H9 (cell line): ENCODE data around the gene GSTA3. TPM values are rescaled to one million over a fixed set of nuclear protein-coding genes. Genes with fewer than 3 reads are reported as not detected.
"Not testable (repeated sequence)": the region's sequence is repeated elsewhere in the genome, so short reads cannot be mapped to it uniquely, and the experiment has no call there.

ENCODE experiments used
- DNase-seq: peaks from one replicate; pipeline ENCODE4 v3.0.0-alpha.2; 2017
- H2AFZ ChIP-seq: one replicate; pipeline ENCODE4 v1.6.1; 2013; ENCODE audit warnings: mild to moderate bottlenecking, low read length, control low read depth, moderate library complexity
- H2AK5ac ChIP-seq: 2 replicates; pipeline ENCODE4 v1.6.1; 2013; ENCODE audit warnings: low read length, control low read depth, mixed read lengths; ENCODE audit not compliant: insufficient read length
- H2BK120ac ChIP-seq: one replicate; pipeline ENCODE4 v1.6.1; 2013; ENCODE audit warnings: low read depth, mild to moderate bottlenecking, low read length, control low read depth, inconsistent platforms; ENCODE audit not compliant: poor library complexity, severe bottlenecking
- H2BK12ac ChIP-seq: 2 replicates; pipeline ENCODE4 v1.6.1; 2013; ENCODE audit warnings: low read length, control low read depth, mixed read lengths, low read depth; ENCODE audit not compliant: insufficient read length
- H2BK15ac ChIP-seq: 2 replicates; pipeline ENCODE4 v1.6.1; 2013; ENCODE audit warnings: low read depth, low read length, control low read depth
- H2BK20ac ChIP-seq: one replicate; pipeline ENCODE4 v1.6.1; 2013; ENCODE audit warnings: low read depth, mild to moderate bottlenecking, low read length, control low read depth, inconsistent platforms; ENCODE audit not compliant: poor library complexity, severe bottlenecking
- H2BK5ac ChIP-seq: 2 replicates; pipeline ENCODE4 v1.6.1; 2013; ENCODE audit warnings: low read length, control low read depth, mixed read lengths; ENCODE audit not compliant: insufficient read length
- H3K14ac ChIP-seq: 2 replicates; pipeline ENCODE4 v1.6.1; 2013; ENCODE audit warnings: low read length, control low read depth; ENCODE audit not compliant: insufficient read depth
- H3K18ac ChIP-seq: 2 replicates; pipeline ENCODE4 v1.6.1; 2013; ENCODE audit warnings: low read depth, mild to moderate bottlenecking, mixed read lengths, low read length, control low read depth; ENCODE audit not compliant: insufficient read length
- H3K23ac ChIP-seq: 2 replicates; pipeline ENCODE4 v1.6.1; 2013; ENCODE audit warnings: low read length, control low read depth, mixed read lengths, low read depth; ENCODE audit not compliant: insufficient read length
- H3K23me2 ChIP-seq: 2 replicates; pipeline ENCODE4 v1.6.1; 2013; ENCODE audit warnings: low read depth, mild to moderate bottlenecking, mixed read lengths, low read length, control low read depth; ENCODE audit not compliant: insufficient read length, poor library complexity, severe bottlenecking
- H3K27ac ChIP-seq: 2 replicates; pipeline ENCODE4 v1.5.1; 2013; ENCODE audit warnings: low read length, control low read depth, mixed read lengths, low read depth; ENCODE audit not compliant: insufficient read length
- H3K27me3 ChIP-seq: 2 replicates; pipeline ENCODE4 v1.6.1; 2013; ENCODE audit warnings: low read length, control low read depth, inconsistent platforms; ENCODE audit not compliant: insufficient read depth
- H3K4ac ChIP-seq: 2 replicates; pipeline ENCODE4 v1.6.1; 2013; ENCODE audit warnings: low read depth, mild to moderate bottlenecking, control low read depth, inconsistent platforms, low read length, moderate library complexity
- H3K4me1 ChIP-seq: 2 replicates; pipeline ENCODE4 v1.6.1; 2013; ENCODE audit warnings: low read length, control low read depth, inconsistent platforms; ENCODE audit not compliant: insufficient read depth
- H3K4me2 ChIP-seq: 2 replicates; pipeline ENCODE4 v1.6.1; 2013; ENCODE audit warnings: low read length, control low read depth, mixed read lengths; ENCODE audit not compliant: insufficient read length, insufficient read depth
- H3K56ac ChIP-seq: 2 replicates; pipeline ENCODE4 v1.6.1; 2013; ENCODE audit warnings: low read depth, mild to moderate bottlenecking, mixed read lengths, low read length, control low read depth; ENCODE audit not compliant: insufficient read length
- H3K79me1 ChIP-seq: 2 replicates; pipeline ENCODE4 v1.6.1; 2013; ENCODE audit warnings: low read depth, mild to moderate bottlenecking, moderate library complexity, low read length, control low read depth, inconsistent platforms; ENCODE audit not compliant: insufficient read depth, poor library complexity, severe bottlenecking
- H3K79me2 ChIP-seq: 2 replicates; pipeline ENCODE4 v1.6.1; 2013; ENCODE audit warnings: low read length, control low read depth, inconsistent platforms; ENCODE audit not compliant: insufficient read depth
- H3K9ac ChIP-seq: 2 replicates; pipeline ENCODE4 v1.6.1; 2013; ENCODE audit warnings: low read length, control low read depth, mixed read lengths; ENCODE audit not compliant: insufficient read length; ENCODE audit errors: extremely low read depth
- H3K9me3 ChIP-seq: one replicate; pipeline ENCODE4 v1.6.1; 2013; ENCODE audit warnings: low read depth, low read length, inconsistent platforms; ENCODE audit not compliant: control insufficient read depth
- H3T11ph ChIP-seq: one replicate; pipeline ENCODE4 v1.6.1; 2013; ENCODE audit warnings: mild to moderate bottlenecking, low read length, control low read depth, inconsistent platforms
- H4K20me1 ChIP-seq: one replicate; pipeline ENCODE4 v1.6.1; 2013; ENCODE audit not compliant: control insufficient read depth, insufficient read length, insufficient read depth
- H4K5ac ChIP-seq: 2 replicates; pipeline ENCODE4 v1.6.1; 2013; ENCODE audit warnings: low read depth, mild to moderate bottlenecking, mixed read lengths, low read length, control low read depth; ENCODE audit not compliant: insufficient read length
- H4K8ac ChIP-seq: replicated peaks from 2 replicates; pipeline ENCODE4 v1.6.1; 2013; ENCODE audit warnings: low read length, control low read depth, mixed read lengths, low read depth; ENCODE audit not compliant: insufficient read length
- H4K91ac ChIP-seq: 2 replicates; pipeline ENCODE4 v1.6.1; 2013; ENCODE audit warnings: low read depth, mild to moderate bottlenecking, moderate library complexity, mixed read lengths, low read length, control low read depth; ENCODE audit not compliant: insufficient read length
- H3K27ac Mint-ChIP-seq, 3 experiments: 2 replicates in 2 of 3; 3 replicates in 1 of 3; pipeline ENCODE4 v1.8.0; 2020 to 2021; ENCODE audit warnings: mixed read lengths in 3 of 3, mild to moderate bottlenecking in 1 of 3, moderate library complexity in 1 of 3
- H3K27me3 Mint-ChIP-seq: 2 replicates; pipeline ENCODE4 v1.8.0; 2021; ENCODE audit warnings: low read depth, mild to moderate bottlenecking, moderate library complexity, mixed read lengths
- H3K36me3 Mint-ChIP-seq, 3 experiments: 2 replicates in 2 of 3; 3 replicates in 1 of 3; pipeline ENCODE4 v1.8.0; 2020 to 2021; ENCODE audit warnings: low read depth in 3 of 3, mixed read lengths in 3 of 3; ENCODE audit not compliant: insufficient read depth in 1 of 3
- H3K4me1 Mint-ChIP-seq, 2 experiments: 2 replicates each; pipeline ENCODE4 v1.8.0; 2020; ENCODE audit warnings: mixed read lengths in 2 of 2
- H3K4me3 Mint-ChIP-seq, 2 experiments: 2 replicates in 1 of 2; 3 replicates in 1 of 2; pipeline ENCODE4 v1.8.0; 2020 to 2021; ENCODE audit warnings: mild to moderate bottlenecking in 2 of 2, mixed read lengths in 2 of 2, moderate library complexity in 1 of 2
- H3K9me3 Mint-ChIP-seq, 2 experiments: 2 replicates in 1 of 2; 3 replicates in 1 of 2; pipeline ENCODE4 v1.8.0; 2020; ENCODE audit warnings: mild to moderate bottlenecking in 2 of 2, mixed read lengths in 2 of 2, moderate library complexity in 1 of 2
- CTCF ChIP-seq: fragments of 200-600 bp; sonication (generic); conservative IDR thresholded peaks from 3 replicates; pipeline ENCODE4 v1.8.0; 2021; ENCODE audit warnings: antibody characterized with exemption, mild to moderate bottlenecking
- WGBS: extraction: QIAGEN DNeasy Blood & Tissue Kit; methylation state at CpG from one replicate; pipeline ENCODE4 v1.1.7; 2013; ENCODE audit warnings: missing lambda C conversion rate, low lambda C conversion rate, mixed read lengths; ENCODE audit not compliant: insufficient read length; ENCODE audit errors: extremely low coverage; 5-methylcytosine and 5-hydroxymethylcytosine counted together
- total RNA-seq: library from RNA; stranded (reverse); gene quantifications from 2 replicates; pipeline ENCODE4 v1.2.1, GENCODE V29; 2021

The GSTA3 gene
- total RNA-seq, 1 experiment from 2014 or later, result not detected

DNA sequence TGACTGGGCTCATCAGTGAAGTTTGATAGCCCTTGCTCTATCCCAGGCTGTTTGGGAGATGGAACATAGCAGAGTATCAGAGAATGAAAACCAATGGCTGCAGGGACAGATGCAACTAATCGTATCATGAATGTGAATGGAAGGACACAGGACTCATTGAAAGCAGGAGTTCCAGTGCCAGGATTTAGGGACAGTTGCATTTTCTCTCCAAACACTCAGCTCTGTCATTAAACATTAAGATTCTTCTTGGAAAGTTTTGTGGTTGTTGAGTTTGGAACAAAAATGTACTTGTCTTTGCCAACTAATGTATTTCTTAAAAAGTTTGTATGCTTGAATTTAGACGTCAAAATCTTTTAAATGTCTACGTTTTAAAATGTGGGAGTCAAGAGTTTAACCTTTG is 37.9 kb downstream of the GSTA3 start:
- H2AFZ ChIP-seq, result no peak overlapping the region
- no peak for DNase-seq
- Mint-ChIP-seq H3K4me3 (no peak overlapping the region), H3K27me3 (no peaks in the 10 kb centered on the region; the same call in 1 of the 2 replicates), H3K9me3 (no peaks in the 10 kb centered on the region), H3K4me1 (peaks cover 13 to 14% of the 10 kb centered on the region in 2 experiments), H3K27ac (no peak overlapping the region), H3K36me3 (no peaks in the 10 kb centered on the region)
- no peaks in the 10 kb centered on the region for H3K79me1 ChIP-seq
- WGBS, result no CpG with 5 or more reads among the region's 3 CpGs
- H4K20me1 ChIP-seq, result no peaks in the 10 kb centered on the region
- no peak overlapping the region for H4K91ac ChIP-seq
- no peak overlapping the region for H2BK12ac ChIP-seq
- no peaks in the 10 kb centered on the region for H3K23me2 ChIP-seq
- H3K4ac ChIP-seq, result no peak overlapping the region
- H3K56ac ChIP-seq, result no peak overlapping the region
- H3T11ph ChIP-seq, result no peak overlapping the region
- no peak overlapping the region for H2BK5ac ChIP-seq
- H3K27me3 ChIP-seq, result no peaks in the 10 kb centered on the region
- TF ChIP-seq CTCF, result no peak
- no peak overlapping the region for H2BK120ac ChIP-seq
- no peaks in the 10 kb centered on the region; the same call in 1 of the 2 replicates for H3K4me1 ChIP-seq
- H3K27ac ChIP-seq, result no peak overlapping the region
- no peak overlapping the region for H4K8ac ChIP-seq
- H3K18ac ChIP-seq, result no peak overlapping the region
- H3K79me2 ChIP-seq, result no peaks in the 10 kb centered on the region
- H3K14ac ChIP-seq, result no peak overlapping the region
- no peak overlapping the region for H4K5ac ChIP-seq
- no peak overlapping the region for H2BK15ac ChIP-seq
- H2AK5ac ChIP-seq, result no peak overlapping the region
- no peak overlapping the region for H3K4me2 ChIP-seq
- no peak overlapping the region for H3K9ac ChIP-seq
- no peak overlapping the region for H2BK20ac ChIP-seq
- no peaks in the 10 kb centered on the region for H3K9me3 ChIP-seq
- no peak overlapping the region for H3K23ac ChIP-seq

DNA sequence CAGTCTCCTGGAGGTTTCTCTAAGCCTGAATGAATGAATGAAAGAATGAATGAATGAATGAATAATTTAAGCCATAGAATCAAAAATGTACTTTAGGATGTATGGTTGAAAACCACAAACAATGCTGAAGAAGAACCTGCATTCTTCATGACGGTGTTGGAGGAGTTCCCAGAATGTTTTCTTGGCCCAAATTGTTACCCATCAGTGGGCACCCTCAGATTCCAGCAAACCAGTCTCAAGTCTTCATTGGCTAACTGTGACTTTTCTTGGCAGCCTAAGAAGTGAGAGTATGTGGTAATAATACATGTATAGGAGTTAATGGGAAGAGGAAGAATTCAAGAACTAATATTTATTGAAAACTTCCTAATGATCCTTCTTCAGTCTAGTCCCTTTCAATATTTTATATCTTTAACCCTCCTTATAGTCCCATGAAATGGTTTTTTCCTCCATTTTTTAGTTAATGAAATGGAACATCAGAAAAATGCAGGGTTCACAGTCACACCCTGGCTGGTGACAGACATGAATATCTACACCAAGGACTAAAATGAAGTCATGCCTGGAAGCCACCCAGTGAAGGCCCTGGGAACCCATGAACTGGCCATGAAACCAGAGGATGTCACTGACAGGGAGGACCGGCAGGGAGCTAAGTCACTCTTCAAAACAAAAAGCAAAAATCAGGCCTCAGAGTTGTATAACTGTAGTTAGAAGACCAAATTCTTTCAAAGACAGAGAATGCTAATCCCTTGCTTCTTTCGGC is 39.0 kb downstream of the GSTA3 start:
- not testable (repeated sequence) for H3K36me3 Mint-ChIP-seq, DNase-seq, H3K27me3 ChIP-seq, H3K14ac ChIP-seq, H3K9ac ChIP-seq, H2BK20ac ChIP-seq, H3K18ac ChIP-seq, H4K5ac ChIP-seq, H3K4me1 ChIP-seq, H2BK120ac ChIP-seq, H3K4ac ChIP-seq, H4K20me1 ChIP-seq, H3K27me3 Mint-ChIP-seq, H2BK5ac ChIP-seq, H3K4me3 Mint-ChIP-seq, H3K79me1 ChIP-seq, H2BK12ac ChIP-seq, H3K79me2 ChIP-seq, H2BK15ac ChIP-seq, H3K9me3 ChIP-seq, H3K23me2 ChIP-seq, H3T11ph ChIP-seq, H4K91ac ChIP-seq, H3K4me2 ChIP-seq, H3K23ac ChIP-seq, H3K27ac Mint-ChIP-seq, H3K27ac ChIP-seq, H4K8ac ChIP-seq, H2AK5ac ChIP-seq, H2AFZ ChIP-seq, H3K56ac ChIP-seq, H3K9me3 Mint-ChIP-seq
- peaks cover 11 to 14% of the 10 kb centered on the region in 2 experiments for H3K4me1 Mint-ChIP-seq
- no CpG with 5 or more reads among the region's 3 CpGs for WGBS
